Activated B cell treated with CpG ODN at 0.5 μM for 24 hours (primary cell): ENCODE data around the gene ULBP1. TPM values are rescaled to one million over a fixed set of nuclear protein-coding genes. Genes with fewer than 3 reads are reported as not detected.
"Not testable (repeated sequence)": the region's sequence is repeated elsewhere in the genome, so short reads cannot be mapped to it uniquely, and the experiment has no call there.

ENCODE experiments used
- ATAC-seq: fragments of 200-7000 bp; cut with Tn5 transposase; one replicate; pipeline ENCODE4 v1.10.0; 2021; ENCODE audit warnings: low read depth, mild to moderate bottlenecking, moderate library complexity
- CTCF ChIA-PET: fragments of 350-600 bp; sonication (Branson Sonifier 250); formaldehyde crosslinking; loops from one replicate; lab custom pipeline; 2021; ENCODE audit warnings: antibody characterized with exemption; lab: Charles Lee
- POLR2A ChIA-PET: fragments of 350-600 bp; sonication (Branson Sonifier 250); formaldehyde crosslinking; loops from one replicate; lab custom pipeline; 2021; ENCODE audit warnings: antibody characterized with exemption; lab: Charles Lee
- DNase-seq: peaks from one replicate; pipeline ENCODE4 v3.0.0; 2022
- H3K27ac Mint-ChIP-seq: one replicate; pipeline ENCODE4 v1.8.0; 2020; ENCODE audit warnings: mixed read lengths
- H3K27me3 Mint-ChIP-seq: one replicate; pipeline ENCODE4 v1.8.0; 2021; ENCODE audit warnings: mixed read lengths
- H3K36me3 Mint-ChIP-seq: one replicate; pipeline ENCODE4 v1.8.0; 2021; ENCODE audit warnings: low read depth, mixed read lengths
- H3K4me1 Mint-ChIP-seq: one replicate; pipeline ENCODE4 v1.8.0; 2021; ENCODE audit warnings: mixed read lengths
- H3K4me3 Mint-ChIP-seq: one replicate; pipeline ENCODE4 v1.8.0; 2020; ENCODE audit warnings: mild to moderate bottlenecking, mixed read lengths
- H3K9me3 Mint-ChIP-seq: one replicate; pipeline ENCODE4 v1.8.0; 2020; ENCODE audit warnings: mixed read lengths
- CTCF ChIP-seq: fragments of 200-600 bp; IDR thresholded peaks from one replicate; pipeline ENCODE4 v1.8.0; 2022; ENCODE audit warnings: antibody characterized with exemption, mild to moderate bottlenecking
- intact Hi-C: fragments of 100-400 bp; cut with micrococcal nuclease; formaldehyde crosslinking; loops from one replicate; pipeline ENCODE4 v1.15.1; 2024
- total RNA-seq: library from RNA; stranded (reverse); gene quantifications from 2 replicates; pipeline ENCODE4 v1.2.3, GENCODE V29; 2022

The ULBP1 gene
- total RNA-seq, 1 donor from 2014 or later = 2.2 TPM

- CTCF ChIA-PET, H3K9me3 Mint-ChIP-seq, intact Hi-C loops, H3K27ac Mint-ChIP-seq, DNase-seq, ATAC-seq, H3K36me3 Mint-ChIP-seq, H3K4me3 Mint-ChIP-seq, POLR2A ChIA-PET: not testable (repeated sequence)
- peaks cover 66% of the 10 kb centered on the region for H3K27me3 Mint-ChIP-seq
- H3K4me1 Mint-ChIP-seq = peaks cover 24% of the 10 kb centered on the region
Measured at GRCh38 chr6:149959806-149960205, 3.9 kb upstream of the ULBP1 start.

GRCh38 chr6:149960488-149960887 lies 3.3 kb upstream of the ULBP1 start:
- Mint-ChIP-seq H3K4me1 (peaks cover 23% of the 10 kb centered on the region), H3K27me3 (peaks cover 64% of the 10 kb centered on the region), H3K36me3 (peaks cover 2% of the 10 kb centered on the region), H3K9me3 (no peaks in the 10 kb centered on the region), H3K4me3 (no peak overlapping the region), H3K27ac (no peak overlapping the region)
- no peak for DNase-seq
- ATAC-seq = no peak
- ChIA-PET POLR2A (no interaction called here), CTCF (no interaction called here)
- TF ChIP-seq CTCF = no peak
- intact Hi-C loops = no loop called here

GRCh38 chr6:149961728-149962425 lies 1.9 kb upstream of the ULBP1 start:
- TF ChIP-seq CTCF = no peak
- no peak overlapping the region for H3K4me3 Mint-ChIP-seq

GRCh38 chr6:149962461-149963211 lies 1.1 kb upstream of the ULBP1 start:
- peak overlapping the region; percentile 81 for H3K27ac Mint-ChIP-seq
- ATAC-seq (no peak), DNase-seq (no peak)
- H3K4me3 Mint-ChIP-seq = peak overlapping the region; percentile 91
- POLR2A ChIA-PET = no interaction called here
- no peaks in the 10 kb centered on the region for H3K9me3 Mint-ChIP-seq
- peaks cover 27% of the 10 kb centered on the region for H3K4me1 Mint-ChIP-seq
- peaks cover 2% of the 10 kb centered on the region for H3K36me3 Mint-ChIP-seq
- intact Hi-C loops = loop anchor here (1.0 to 2.0 kb wide), 3 partner anchors 23 to 42 kb away; no protein-coding TSS in a partner anchor
- TF ChIP-seq CTCF = no peak
- CTCF ChIA-PET = no interaction called here
- peaks cover 67% of the 10 kb centered on the region for H3K27me3 Mint-ChIP-seq

More at GRCh38 chr6:149961728-149962425, 1.9 kb upstream of the ULBP1 start:
- ChIA-PET CTCF (interaction anchor here (1.2 kb wide), 1 partner anchor 55 kb away, joined by 6 read pairs; no protein-coding TSS in a partner anchor), POLR2A (interaction anchor here (1.1 kb wide), 1 partner anchor 23 kb away, joined by 3 read pairs; no protein-coding TSS in a partner anchor)
- Mint-ChIP-seq H3K27me3 (peaks cover 64% of the 10 kb centered on the region), H3K9me3 (no peaks in the 10 kb centered on the region), H3K4me1 (peaks cover 27% of the 10 kb centered on the region), H3K36me3 (peaks cover 2% of the 10 kb centered on the region), H3K27ac (no peak overlapping the region)
- DNase-seq (no peak), ATAC-seq (no peak)
- intact Hi-C loops = loop anchor here (1.0 to 2.0 kb wide), 2 partner anchors 28 to 29 kb away; no protein-coding TSS in a partner anchor

- peak; percentile 34 for ATAC-seq
- intact Hi-C loops = loop anchor here (1.0 to 2.0 kb wide), 3 partner anchors 24 to 41 kb away; no protein-coding TSS in a partner anchor
- no peak for TF ChIP-seq CTCF
- POLR2A ChIA-PET = no interaction called here
- Mint-ChIP-seq H3K36me3 (peaks cover 2% of the 10 kb centered on the region), H3K4me1 (peaks cover 27% of the 10 kb centered on the region), H3K27ac (peak overlapping the region; percentile 81), H3K9me3 (no peaks in the 10 kb centered on the region), H3K4me3 (peak overlapping the region; percentile 91), H3K27me3 (peaks cover 69% of the 10 kb centered on the region)
- DNase-seq = no peak
- CTCF ChIA-PET = no interaction called here
Measured at GRCh38 chr6:149963212-149963461, 606 bp upstream of the ULBP1 start.
